Measurements from ENCODE around the gene GPR12. TPM values are rescaled to one million over a fixed set of nuclear protein-coding genes. Genes with fewer than 3 reads are reported as not detected.
A peak's percentile ranks its signal among the peaks of the same experiment; 100 is the strongest.

The GPR12 gene
- total and polyA plus RNA-seq, 2 donors (not counting 3 experiments of a cell fraction or from before 2014, with no cell fraction given) = not detected

- Histone ChIP-seq H3K79me2 (ENCODE audit: control insufficient read depth, insufficient read depth, low read length) (no peaks in the 10 kb centered on the region), H3K4me3 (replicated peaks in 1 of 3; ENCODE audit: insufficient read depth in 1 of 3, low read depth in 1 of 3, low read length in 3 of 3) (no peak overlapping the region), H3K4me2 (ENCODE audit: insufficient read depth, low read length) (no peak overlapping the region), H2AFZ (ENCODE audit: low read depth, low read length) (no peak overlapping the region), H3K27ac (ENCODE audit: insufficient read depth, low read depth, low read length) (no peak overlapping the region), H3K27me3 (ENCODE audit: control insufficient read depth in 2 of 2, insufficient read depth in 2 of 2, low read length in 2 of 2) (peaks cover 0 to 7% of the 10 kb centered on the region in 2 experiments), H3K9me1 (replicated peaks; ENCODE audit: control insufficient read depth, extremely low read depth, insufficient read depth, low read length) (no peaks in the 10 kb centered on the region), H3K36me3 (ENCODE audit: control insufficient read depth in 2 of 2, extremely low read depth in 1 of 2, insufficient read depth in 2 of 2, low read length in 2 of 2) (no peaks in the 10 kb centered on the region), H4K20me1 (replicated peaks; ENCODE audit: control insufficient read depth, extremely low read depth, insufficient read depth, low read length) (no peaks in the 10 kb centered on the region), H3K9ac (replicated peaks; ENCODE audit: extremely low read depth, insufficient read depth, low read length) (no peak overlapping the region), H3K9me3 (replicated peaks; ENCODE audit: control insufficient read depth, insufficient read depth, low read length) (no peaks in the 10 kb centered on the region), H3K4me1 (ENCODE audit: control insufficient read depth, extremely low read depth, insufficient read depth, low read length) (no peaks in the 10 kb centered on the region)
- intact Hi-C loops (cut with micrococcal nuclease) (no loop called here), dilution Hi-C loops (cut with MboI; ENCODE audit: extremely low pct_ligation_motif_present, low sequenced_read_pairs) (no loop called here)
- peak; percentile 67 for DNase-seq (ENCODE audit: low read depth, low spot score)
- ChIA-PET POLR2A (no interaction called here), CTCF (interaction anchor here (0.7 to 1.6 kb wide), 9 partner anchors 8 to 535 kb away, joined by 3 to 6 read pairs (median 5); no protein-coding TSS in a partner anchor)
- BruUV-seq (replicated peaks) = no TSS peak
- peak; percentile 24 for FAIRE-seq
- peak in 1 of 2 donors; percentile 20 for TF ChIP-seq CTCF (IDR thresholded peaks at IDR 0.05; ENCODE audit: extremely low read depth in 1 of 2, insufficient read depth in 1 of 2, low read depth in 1 of 2, low read length in 2 of 2)
- TF ChIP-seq, protein P1, sequence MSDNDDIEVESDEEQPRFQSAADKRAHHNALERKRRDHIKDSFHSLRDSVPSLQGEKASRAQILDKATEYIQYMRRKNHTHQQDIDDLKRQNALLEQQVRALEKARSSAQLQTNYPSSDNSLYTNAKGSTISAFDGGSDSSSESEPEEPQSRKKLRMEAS (IDR thresholded peaks at IDR 0.05; ENCODE audit: insufficient read depth, insufficient read length) = no peak
Measured at GRCh38 chr13:26719356-26719945, 41.1 kb downstream of the GPR12 start.

DNA sequence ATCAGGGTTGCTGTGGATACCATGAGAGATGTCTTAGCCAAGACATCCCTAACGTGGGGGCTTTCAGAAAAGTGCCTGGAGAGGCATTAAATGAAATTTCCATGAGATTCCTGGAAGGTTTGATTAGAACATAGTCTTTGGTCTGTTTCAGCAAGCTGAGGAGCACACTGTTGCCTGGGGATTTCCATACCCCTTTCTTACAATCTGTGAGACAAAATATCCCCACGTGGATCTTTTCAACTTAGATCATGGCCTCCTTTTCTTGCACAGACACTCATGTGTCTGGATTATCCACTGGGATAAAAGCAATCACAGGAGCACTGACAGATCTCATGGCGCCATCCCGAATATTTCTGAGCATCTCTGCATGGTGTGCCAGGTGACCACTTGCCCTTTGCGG lies 41.7 kb downstream of the GPR12 start:
- H3K9ac ChIP-seq (replicated peaks; ENCODE audit: extremely low read depth, insufficient read depth, low read length) = no peak overlapping the region
- no peaks in the 10 kb centered on the region for H3K79me2 ChIP-seq (ENCODE audit: control insufficient read depth, insufficient read depth, low read length)
- H3K4me1 ChIP-seq (ENCODE audit: control insufficient read depth, extremely low read depth, insufficient read depth, low read length) = no peaks in the 10 kb centered on the region
- no peaks in the 10 kb centered on the region for H4K20me1 ChIP-seq (replicated peaks; ENCODE audit: control insufficient read depth, extremely low read depth, insufficient read depth, low read length)
- intact Hi-C loops (cut with micrococcal nuclease) = no loop called here
- H3K9me1 ChIP-seq (replicated peaks; ENCODE audit: control insufficient read depth, extremely low read depth, insufficient read depth, low read length) = no peaks in the 10 kb centered on the region
- H3K9me3 ChIP-seq (replicated peaks; ENCODE audit: control insufficient read depth, insufficient read depth, low read length) = no peaks in the 10 kb centered on the region
- no peak overlapping the region for H3K4me2 ChIP-seq (ENCODE audit: insufficient read depth, low read length)
- DNase-seq (ENCODE audit: low read depth, low spot score) (no peak), FAIRE-seq (no peak)
- peaks cover 0 to 7% of the 10 kb centered on the region in 2 experiments for H3K27me3 ChIP-seq (ENCODE audit: control insufficient read depth in 2 of 2, insufficient read depth in 2 of 2, low read length in 2 of 2)
- dilution Hi-C loops (cut with MboI; ENCODE audit: extremely low pct_ligation_motif_present, low sequenced_read_pairs) = no loop called here
- no peaks in the 10 kb centered on the region for H3K36me3 ChIP-seq (ENCODE audit: control insufficient read depth in 2 of 2, extremely low read depth in 1 of 2, insufficient read depth in 2 of 2, low read length in 2 of 2)
- H2AFZ ChIP-seq (ENCODE audit: low read depth, low read length) = no peak overlapping the region
- TF ChIP-seq, protein P1 (IDR thresholded peaks at IDR 0.05; ENCODE audit: insufficient read depth, insufficient read length) = no peak
- TF ChIP-seq FOS (IDR thresholded peaks at IDR 0.05; ENCODE audit: borderline replicate concordance, insufficient read depth, low read length) (no peak), POLR2AphosphoS5 (IDR thresholded peaks at IDR 0.05; ENCODE audit: insufficient read depth, low read depth, low read length) (no peak), JUN (IDR thresholded peaks at IDR 0.05; ENCODE audit: borderline replicate concordance, insufficient read depth, insufficient read length, low read depth) (no peak), POLR2A (IDR thresholded peaks at IDR 0.05; ENCODE audit: low read depth, low read length) (no peak), GATA2 (IDR thresholded peaks at IDR 0.05; ENCODE audit: insufficient read depth, insufficient read length, low read depth, low read length) (no peak), MYC (IDR thresholded peaks at IDR 0.05; ENCODE audit: low read depth, low read length) (no peak), EZH2 (IDR thresholded peaks at IDR 0.05; ENCODE audit: borderline replicate concordance, low read depth, low read length, severe bottlenecking) (no peak), CTCF (IDR thresholded peaks at IDR 0.05; ENCODE audit: extremely low read depth in 1 of 2, insufficient read depth in 1 of 2, low read depth in 1 of 2, low read length in 2 of 2) (no peak)
- H3K4me3 ChIP-seq (replicated peaks in 1 of 3; ENCODE audit: insufficient read depth in 1 of 3, low read depth in 1 of 3, low read length in 3 of 3) = no peak overlapping the region
- ChIA-PET CTCF (interaction anchor here (0.9 to 1.2 kb wide), 5 partner anchors 13 to 534 kb away, joined by 3 to 6 read pairs (median 4); no protein-coding TSS in a partner anchor), POLR2A (no interaction called here)
- BruUV-seq (replicated peaks) = no TSS peak
- no peak overlapping the region for H3K27ac ChIP-seq (ENCODE audit: insufficient read depth, low read depth, low read length)
